ENCODE measurements around the gene RASSF5.

Gene RASSF5

GRCh38 chr1:206556750-206557635, 49.7 kb downstream of the RASSF5 start:
- Histone ChIP-seq H3K9me3 (ENCODE audit: insufficient read depth, low read length) (no peaks in the 10 kb centered on the region), H2AFZ (ENCODE audit: low read depth, low read length) (no peak overlapping the region), H3K9ac (ENCODE audit: low read length) (peak overlapping the region; percentile 98), H3K27ac (ENCODE audit: low read length) (peak overlapping the region; percentile 88), H3K27me3 (ENCODE audit: low read depth, low read length) (no peaks in the 10 kb centered on the region), H3K36me3 (replicated peaks; ENCODE audit: low read depth, low read length) (peaks cover 19% of the 10 kb centered on the region), H3K79me2 (ENCODE audit: low read length) (peaks cover 51% of the 10 kb centered on the region), H4K20me1 (ENCODE audit: insufficient read depth, low read length) (peaks cover 10% of the 10 kb centered on the region; the same call in 1 of the 2 replicates), H3K4me1 (ENCODE audit: low read length) (peaks cover 53% of the 10 kb centered on the region), H3K4me3 (ENCODE audit: low read length) (peak overlapping the region; percentile 84), H3K4me2 (ENCODE audit: low read length) (peak overlapping the region; percentile 88)
- TF ChIP-seq, protein P1, sequence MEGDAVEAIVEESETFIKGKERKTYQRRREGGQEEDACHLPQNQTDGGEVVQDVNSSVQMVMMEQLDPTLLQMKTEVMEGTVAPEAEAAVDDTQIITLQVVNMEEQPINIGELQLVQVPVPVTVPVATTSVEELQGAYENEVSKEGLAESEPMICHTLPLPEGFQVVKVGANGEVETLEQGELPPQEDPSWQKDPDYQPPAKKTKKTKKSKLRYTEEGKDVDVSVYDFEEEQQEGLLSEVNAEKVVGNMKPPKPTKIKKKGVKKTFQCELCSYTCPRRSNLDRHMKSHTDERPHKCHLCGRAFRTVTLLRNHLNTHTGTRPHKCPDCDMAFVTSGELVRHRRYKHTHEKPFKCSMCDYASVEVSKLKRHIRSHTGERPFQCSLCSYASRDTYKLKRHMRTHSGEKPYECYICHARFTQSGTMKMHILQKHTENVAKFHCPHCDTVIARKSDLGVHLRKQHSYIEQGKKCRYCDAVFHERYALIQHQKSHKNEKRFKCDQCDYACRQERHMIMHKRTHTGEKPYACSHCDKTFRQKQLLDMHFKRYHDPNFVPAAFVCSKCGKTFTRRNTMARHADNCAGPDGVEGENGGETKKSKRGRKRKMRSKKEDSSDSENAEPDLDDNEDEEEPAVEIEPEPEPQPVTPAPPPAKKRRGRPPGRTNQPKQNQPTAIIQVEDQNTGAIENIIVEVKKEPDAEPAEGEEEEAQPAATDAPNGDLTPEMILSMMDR (IDR thresholded peaks at IDR 0.05; ENCODE audit: low read depth, low read length), result no peak
- no peak for TF ChIP-seq EZH2phosphoT487 (IDR thresholded peaks at IDR 0.05; ENCODE audit: low read depth)

GRCh38 chr1:206557636-206558473, 50.5 kb downstream of the RASSF5 start:
- H3K9ac ChIP-seq (ENCODE audit: low read length), result peak overlapping the region; percentile 98

DNA sequence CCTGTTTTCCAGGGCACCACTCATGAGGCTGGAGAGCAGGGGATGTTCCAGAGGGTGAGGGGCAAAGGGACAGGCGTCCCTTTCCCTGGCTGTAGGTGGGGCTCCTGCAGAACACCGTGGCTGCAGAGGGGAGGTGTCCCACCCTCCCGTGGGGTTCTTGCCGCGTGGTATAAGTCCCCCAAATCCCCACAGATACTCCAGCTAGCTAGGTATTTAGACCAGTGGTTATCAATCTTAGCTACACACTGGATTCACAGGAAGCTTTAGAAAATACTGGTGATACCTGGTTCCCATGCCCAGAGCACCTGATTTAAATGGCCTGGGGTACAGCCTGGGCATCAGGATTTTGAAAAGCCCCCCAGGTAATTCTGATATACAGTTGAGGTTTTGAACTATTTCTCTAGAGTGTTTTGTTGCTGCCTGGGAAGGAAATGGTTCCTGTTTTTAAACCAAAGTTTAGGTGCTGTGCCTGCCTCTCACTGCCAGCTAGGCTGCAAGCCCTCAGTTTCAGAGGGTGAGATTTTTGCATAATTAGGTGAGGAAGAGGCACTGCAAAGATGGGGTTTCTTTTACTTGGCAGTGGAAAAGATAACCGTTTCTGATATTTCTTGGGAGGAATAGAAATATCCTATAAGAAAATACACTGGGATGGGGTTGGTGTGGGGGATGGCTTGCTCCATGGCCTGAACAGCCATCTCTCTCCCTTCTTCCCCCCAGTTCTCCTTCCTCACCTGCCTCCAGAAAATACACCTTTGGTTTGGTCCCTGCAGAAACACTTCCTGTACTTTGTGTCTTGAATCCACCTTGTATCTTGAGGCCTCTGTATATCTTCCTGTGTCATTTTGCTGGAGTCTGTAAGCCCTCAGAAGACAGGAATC, 51.7 kb downstream of the RASSF5 start:
- H3K4me1 ChIP-seq (ENCODE audit: low read length), result peaks cover 70% of the 10 kb centered on the region
- H3K27me3 ChIP-seq (ENCODE audit: low read depth, low read length), result no peaks in the 10 kb centered on the region
- peak overlapping the region; percentile 88 for H3K4me2 ChIP-seq (ENCODE audit: low read length)
- peak overlapping the region; percentile 84 for H3K4me3 ChIP-seq (ENCODE audit: low read length)
- H2AFZ ChIP-seq (ENCODE audit: low read depth, low read length), result no peak overlapping the region
- peaks cover 71% of the 10 kb centered on the region for H3K79me2 ChIP-seq (ENCODE audit: low read length)
- peak overlapping the region; percentile 98 for H3K9ac ChIP-seq (ENCODE audit: low read length)
- H4K20me1 ChIP-seq (ENCODE audit: insufficient read depth, low read length), result peaks cover 20% of the 10 kb centered on the region
- peak overlapping the region; percentile 88 for H3K27ac ChIP-seq (ENCODE audit: low read length)
- TF ChIP-seq, protein P1 (IDR thresholded peaks at IDR 0.05; ENCODE audit: low read depth, low read length), result no peak
- no peak for TF ChIP-seq EZH2phosphoT487 (IDR thresholded peaks at IDR 0.05; ENCODE audit: low read depth)
- H3K36me3 ChIP-seq (replicated peaks; ENCODE audit: low read depth, low read length), result peaks cover 32% of the 10 kb centered on the region
- no peaks in the 10 kb centered on the region for H3K9me3 ChIP-seq (ENCODE audit: insufficient read depth, low read length)

More at GRCh38 chr1:206557636-206558473, 50.5 kb downstream of the RASSF5 start:
- H3K27ac ChIP-seq (ENCODE audit: low read length), result peak overlapping the region; percentile 88
- H4K20me1 ChIP-seq (ENCODE audit: insufficient read depth, low read length), result peaks cover 10% of the 10 kb centered on the region; the same call in 1 of the 2 replicates
- peak overlapping the region; percentile 88 for H3K4me2 ChIP-seq (ENCODE audit: low read length)
- TF ChIP-seq, protein P1 (IDR thresholded peaks at IDR 0.05; ENCODE audit: low read depth, low read length), result no peak
- TF ChIP-seq EZH2phosphoT487 (IDR thresholded peaks at IDR 0.05; ENCODE audit: low read depth), result no peak
- peak overlapping the region; percentile 84 for H3K4me3 ChIP-seq (ENCODE audit: low read length)
- H3K36me3 ChIP-seq (replicated peaks; ENCODE audit: low read depth, low read length), result peaks cover 23% of the 10 kb centered on the region
- H3K9me3 ChIP-seq (ENCODE audit: insufficient read depth, low read length), result no peaks in the 10 kb centered on the region
- H3K4me1 ChIP-seq (ENCODE audit: low read length), result peaks cover 62% of the 10 kb centered on the region
- H3K27me3 ChIP-seq (ENCODE audit: low read depth, low read length), result no peaks in the 10 kb centered on the region
- H3K79me2 ChIP-seq (ENCODE audit: low read length), result peaks cover 59% of the 10 kb centered on the region
- H2AFZ ChIP-seq (ENCODE audit: low read depth, low read length), result no peak overlapping the region
